GM23338 (cell line): ENCODE results near the gene SNX9. TPM values are rescaled to one million over a fixed set of nuclear protein-coding genes. Genes with fewer than 3 reads are reported as not detected.

Experiments
- ATAC-seq: fragments of 200-7000 bp; cut with Tn5 transposase; 3 replicates; pipeline ENCODE4 v1.9.1; 2020
- DNase-seq: peaks from one replicate; pipeline ENCODE4 v3.0.0-alpha.2; 2015; ENCODE audit warnings: low spot score
- H2AFZ ChIP-seq: fragments of 200-600 bp; sonication (generic); 2 replicates; pipeline ENCODE4 v1.8.0; 2016; ENCODE audit warnings: antibody characterized with exemption, mild to moderate bottlenecking, moderate library complexity
- H3F3A ChIP-seq: fragments of 200-600 bp; sonication (generic); replicated peaks from 2 replicates; pipeline ENCODE4 v1.8.0; 2017; ENCODE audit warnings: antibody characterized with exemption, mixed run types, low read depth
- H3K27ac ChIP-seq: fragments of 200-600 bp; sonication (generic); 2 replicates; pipeline ENCODE4 v1.6.1; 2016; ENCODE audit warnings: low read depth
- H3K27me3 ChIP-seq: fragments of 200-600 bp; sonication (generic); 2 replicates; pipeline ENCODE4 v1.8.0; 2016; ENCODE audit warnings: mild to moderate bottlenecking, mixed run types, moderate library complexity; ENCODE audit not compliant: insufficient read depth
- H3K36me3 ChIP-seq: fragments of 200-600 bp; sonication (generic); 2 replicates; pipeline ENCODE4 v1.8.0; 2016; ENCODE audit warnings: mild to moderate bottlenecking; ENCODE audit not compliant: insufficient read depth
- H3K4me1 ChIP-seq: fragments of 200-600 bp; sonication (generic); 2 replicates; pipeline ENCODE4 v1.8.0; 2016; ENCODE audit warnings: mild to moderate bottlenecking, moderate library complexity; ENCODE audit not compliant: insufficient read depth
- H3K4me2 ChIP-seq: fragments of 200-600 bp; sonication (generic); 2 replicates; pipeline ENCODE4 v1.7.1; 2017; ENCODE audit warnings: mixed run types
- H3K4me3 ChIP-seq: fragments of 200-600 bp; sonication (generic); 2 replicates; pipeline ENCODE4 v1.6.1; 2016; ENCODE audit warnings: mixed run types
- H3K79me2 ChIP-seq: fragments of 200-600 bp; sonication (generic); replicated peaks from 2 replicates; pipeline ENCODE4 v1.8.0; 2017; ENCODE audit warnings: mild to moderate bottlenecking; ENCODE audit not compliant: insufficient read depth
- H3K9me2 ChIP-seq: fragments of 200-600 bp; sonication (generic); 2 replicates; pipeline ENCODE4 v1.8.0; 2017; ENCODE audit not compliant: insufficient read depth
- H4K20me1 ChIP-seq: fragments of 200-600 bp; sonication (generic); replicated peaks from 2 replicates; pipeline ENCODE4 v1.8.0; 2017; ENCODE audit warnings: mild to moderate bottlenecking; ENCODE audit not compliant: insufficient read depth
- H3K27ac Mint-ChIP-seq: 2 replicates; pipeline ENCODE4 v1.8.0; 2020; ENCODE audit warnings: inconsistent platforms, mild to moderate bottlenecking, moderate library complexity, mixed read lengths
- H3K27me3 Mint-ChIP-seq: 3 replicates; pipeline ENCODE4 v1.8.0; 2022; ENCODE audit warnings: low read depth, mild to moderate bottlenecking, moderate library complexity, mixed read lengths, inconsistent platforms; ENCODE audit not compliant: insufficient read depth, poor library complexity
- H3K36me3 Mint-ChIP-seq: 3 replicates; pipeline ENCODE4 v1.8.0; 2021; ENCODE audit warnings: low read depth, mild to moderate bottlenecking, inconsistent platforms, moderate library complexity, mixed read lengths
- H3K4me1 Mint-ChIP-seq: 3 replicates; pipeline ENCODE4 v1.8.0; 2020; ENCODE audit warnings: mild to moderate bottlenecking, inconsistent platforms, mixed read lengths
- H3K4me3 Mint-ChIP-seq: 3 replicates; pipeline ENCODE4 v1.8.0; 2021; ENCODE audit warnings: moderate library complexity, mild to moderate bottlenecking, inconsistent platforms, mixed read lengths
- H3K9me3 Mint-ChIP-seq: 3 replicates; pipeline ENCODE4 v1.8.0; 2020; ENCODE audit warnings: moderate library complexity, mild to moderate bottlenecking, inconsistent platforms, mixed read lengths
- CREB1 ChIP-seq: fragments of 250-450 bp; sonication (Bioruptor Pico); IDR thresholded peaks from 2 replicates; pipeline ENCODE4 v1.5.0; 2020; ENCODE audit warnings: low read depth, mild to moderate bottlenecking, moderate library complexity
- CTCF ChIP-seq, 2 experiments: fragments of 200-600 bp in 1 of 2; sonication (generic) in 1 of 2; conservative IDR thresholded peaks; 2 replicates each; pipeline versions ENCODE4 v1.5.1 to v1.6.1; 2016 to 2017; ENCODE audit warnings: antibody characterized with exemption in 2 of 2, low read depth in 2 of 2, mild to moderate bottlenecking in 2 of 2, moderate library complexity in 1 of 2
- ETS1 ChIP-seq: IDR thresholded peaks from 2 replicates; pipeline ENCODE4 v1.6.1; 2016; ENCODE audit warnings: antibody characterized with exemption
- EZH2 ChIP-seq: fragments of 200-600 bp; sonication (generic); IDR thresholded peaks from one replicate; pipeline ENCODE4 v1.8.0; 2017; ENCODE audit warnings: antibody characterized with exemption, mild to moderate bottlenecking, low read depth; ENCODE audit not compliant: unreplicated experiment
- EZH2phosphoT487 ChIP-seq: fragments of 200-600 bp; sonication (generic); IDR thresholded peaks from one replicate; pipeline ENCODE4 v1.8.1; 2018; ENCODE audit warnings: antibody characterized with exemption; ENCODE audit not compliant: unreplicated experiment
- JUNB ChIP-seq: IDR thresholded peaks from one replicate; pipeline ENCODE4 v1.6.1; 2016; ENCODE audit warnings: antibody characterized with exemption; ENCODE audit not compliant: unreplicated experiment
- POLR2AphosphoS5 ChIP-seq: IDR thresholded peaks from 2 replicates; pipeline ENCODE4 v1.6.1; 2016; ENCODE audit warnings: antibody characterized with exemption, low read depth
- STAT1 ChIP-seq: IDR thresholded peaks from one replicate; pipeline ENCODE4 v1.6.1; 2016; ENCODE audit warnings: antibody characterized with exemption; ENCODE audit not compliant: unreplicated experiment
- ZNF114 ChIP-seq: fragments of 250-450 bp; sonication (Bioruptor Pico); IDR thresholded peaks from 2 replicates; pipeline ENCODE4 v1.5.0; 2020; ENCODE audit warnings: mild to moderate bottlenecking, moderate library complexity
- ZNF331 ChIP-seq: fragments of 250-450 bp; sonication (Bioruptor Pico); IDR thresholded peaks from 2 replicates; pipeline ENCODE4 v1.5.0; 2020; ENCODE audit warnings: low read depth, mild to moderate bottlenecking, moderate library complexity
- ZNF462 ChIP-seq: fragments of 250-450 bp; sonication (Bioruptor Pico); IDR thresholded peaks from 2 replicates; pipeline ENCODE4 v1.5.0; 2020; ENCODE audit warnings: mild to moderate bottlenecking, moderate library complexity
- polyA plus RNA-seq: library from polyadenylated mRNA; unstranded; fragments of >200 nt; fragmentation: Nextera tagmentation; extraction: Ambion mirVana; gene quantifications from 2 replicates; pipeline ENCODE4 v1.2.1, GENCODE V29; 2016
- total RNA-seq: library from RNA; depleted of rRNA; stranded (reverse); fragments of >200 nt; shearing (Covaris generic); gene quantifications from 2 replicates; pipeline ENCODE4 v1.2.3, GENCODE V29; 2014

Gene SNX9
- total and polyA plus RNA-seq, 2 experiments from 2014 or later: 18.4 to 23.3 TPM

GRCh38 chr6:157811137-157811475 is 11.9 kb upstream of the SNX9 start:
- no peak for TF ChIP-seq ETS1
- H3K9me2 ChIP-seq: 0 out of 2 replicates have a peak, but pooled peaks cover 3% of the 10 kb centered on the region
- H3K36me3 Mint-ChIP-seq: no peaks in the 10 kb centered on the region

GRCh38 chr6:157811476-157812173 is 11.4 kb upstream of the SNX9 start:
- no peak for DNase-seq
- H3F3A ChIP-seq: no peaks in the 10 kb centered on the region
- H3K4me3 ChIP-seq: no peak overlapping the region
- 0 out of 2 replicates have a peak, but pooled peaks cover 3% of the 10 kb centered on the region for H3K9me2 ChIP-seq
- no peaks in the 10 kb centered on the region for H4K20me1 ChIP-seq
- no peaks in the 10 kb centered on the region for H3K27me3 ChIP-seq
- ATAC-seq: no peak
- no peak overlapping the region for H3K27ac ChIP-seq
- H3K27me3 Mint-ChIP-seq: peaks cover 6% of the 10 kb centered on the region
- no peak overlapping the region for H3K27ac Mint-ChIP-seq
- H3K4me1 Mint-ChIP-seq: peaks cover 9% of the 10 kb centered on the region; the same call in 2 of the 3 replicates
- no peaks in the 10 kb centered on the region; the same call in 2 of the 3 replicates for H3K9me3 Mint-ChIP-seq
- no peaks in the 10 kb centered on the region for H3K4me1 ChIP-seq
- H3K36me3 ChIP-seq: no peaks in the 10 kb centered on the region
- no peaks in the 10 kb centered on the region for H3K36me3 Mint-ChIP-seq
- no peaks in the 10 kb centered on the region for H3K79me2 ChIP-seq
- no peak overlapping the region for H2AFZ ChIP-seq
- H3K4me3 Mint-ChIP-seq: no peak overlapping the region
- no peak overlapping the region for H3K4me2 ChIP-seq
- no peak for TF ChIP-seq STAT1
- no peak for TF ChIP-seq CTCF (conservative IDR thresholded peaks at IDR 0.05; ENCODE audit: low read depth in 2 of 2)
- TF ChIP-seq CREB1: no peak
- TF ChIP-seq ZNF114: no peak
- TF ChIP-seq ETS1: no peak
- TF ChIP-seq ZNF331 (CRISPR knock-in tag): no peak
- no peak for TF ChIP-seq EZH2
- no peak for TF ChIP-seq JUNB
- TF ChIP-seq ZNF462 (CRISPR knock-in tag): no peak
- TF ChIP-seq EZH2phosphoT487: no peak
- no peak for TF ChIP-seq POLR2AphosphoS5

More at GRCh38 chr6:157811137-157811475, 11.9 kb upstream of the SNX9 start:
- Histone ChIP-seq H3K4me3 (no peak overlapping the region), H3K79me2 (no peaks in the 10 kb centered on the region), H2AFZ (no peak overlapping the region), H3K36me3 (no peaks in the 10 kb centered on the region), H3K4me2 (no peak overlapping the region), H3K27me3 (no peaks in the 10 kb centered on the region), H3F3A (no peaks in the 10 kb centered on the region), H3K4me1 (no peaks in the 10 kb centered on the region), H3K27ac (no peak overlapping the region), H4K20me1 (no peaks in the 10 kb centered on the region)
- Mint-ChIP-seq H3K4me3 (no peak overlapping the region), H3K27me3 (peaks cover 6% of the 10 kb centered on the region), H3K9me3 (no peaks in the 10 kb centered on the region; the same call in 2 of the 3 replicates), H3K4me1 (peaks cover 9% of the 10 kb centered on the region; the same call in 2 of the 3 replicates), H3K27ac (no peak overlapping the region)
- DNase-seq (no peak), ATAC-seq (no peak)
